GM18526 (cell line): ENCODE results near the gene ZSCAN12.

Experiments used
- POLR2A ChIP-seq: IDR thresholded peaks from 3 replicates; pipeline ENCODE4 v1.6.1; 2011; ENCODE audit not compliant: insufficient read length; ENCODE audit errors: extremely low read depth

Gene ZSCAN12

DNA sequence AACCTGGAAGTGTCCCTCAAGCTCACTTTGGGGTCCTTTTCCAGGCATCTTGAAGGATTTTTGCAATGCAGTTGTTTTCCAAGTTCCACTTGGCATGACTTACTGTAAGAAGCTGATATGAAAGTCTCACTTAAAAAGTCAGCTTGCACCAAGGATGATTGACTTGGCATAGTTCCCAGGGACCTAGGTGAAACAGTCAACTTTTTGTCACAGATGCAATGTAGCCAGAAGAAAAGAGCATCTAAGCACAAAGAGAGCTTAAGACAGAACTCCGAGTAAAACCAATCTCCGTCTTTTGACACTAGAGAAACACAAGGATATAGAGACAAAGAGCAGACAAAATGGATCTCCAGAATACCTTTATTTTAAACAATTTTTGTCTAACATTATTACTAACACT lies 2.6 kb upstream of the ZSCAN12 start:
- no peak for TF ChIP-seq POLR2A

DNA sequence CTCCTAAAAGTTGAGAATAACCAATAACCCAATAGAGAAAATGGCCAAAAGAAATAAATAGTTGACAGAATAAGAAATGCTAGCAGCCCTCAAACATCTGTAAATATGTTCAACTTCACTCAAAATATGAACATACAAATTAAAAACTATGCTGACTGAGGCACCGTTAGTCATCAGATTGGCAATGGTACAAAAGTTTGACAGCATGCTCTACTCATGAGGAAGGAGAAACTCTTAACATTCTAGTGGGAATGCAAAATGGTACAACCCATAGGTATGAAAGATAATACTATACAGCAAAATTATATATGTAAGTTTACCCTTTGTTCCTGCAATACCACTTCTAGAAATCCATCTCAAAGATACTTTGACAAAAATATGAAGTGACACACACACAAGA lies 1.6 kb upstream of the ZSCAN12 start:
- TF ChIP-seq POLR2A = no peak

DNA sequence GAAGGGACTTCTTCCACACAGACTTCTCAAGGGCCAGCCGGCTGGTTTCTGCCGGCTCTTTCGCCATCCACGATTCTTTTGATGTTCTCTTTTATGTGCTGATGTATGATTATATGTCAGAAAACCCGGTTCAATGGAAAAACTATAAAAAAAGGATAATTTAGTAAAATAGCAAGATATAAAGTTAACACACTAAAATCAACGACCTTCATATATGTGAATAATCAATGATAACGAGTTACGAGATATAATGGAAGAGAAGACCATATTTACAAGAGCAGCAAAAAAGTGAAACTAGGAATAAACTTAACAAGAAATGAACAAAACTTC lies 540 bp upstream of the ZSCAN12 start:
- no peak for TF ChIP-seq POLR2A

DNA sequence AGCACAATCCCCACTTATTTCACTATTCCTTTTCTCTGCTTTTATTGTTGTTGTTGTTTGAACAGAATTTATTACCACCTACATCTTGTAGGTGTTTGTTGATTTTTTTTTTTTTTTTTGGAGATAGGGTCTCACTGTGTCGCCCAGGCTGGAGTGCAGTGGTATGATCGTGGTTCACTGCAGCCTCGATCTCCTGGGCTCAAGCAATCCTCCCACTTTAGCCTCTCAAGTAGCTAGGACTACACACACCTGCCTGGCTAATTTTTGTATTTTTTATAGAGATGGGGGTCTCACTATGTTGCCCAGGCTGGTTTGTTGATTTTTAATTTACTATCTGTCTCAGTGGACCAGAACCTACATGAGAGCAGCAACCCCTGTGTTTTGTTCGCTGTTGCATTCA lies 3.6 kb downstream of the ZSCAN12 start:
- TF ChIP-seq POLR2A = no peak

DNA sequence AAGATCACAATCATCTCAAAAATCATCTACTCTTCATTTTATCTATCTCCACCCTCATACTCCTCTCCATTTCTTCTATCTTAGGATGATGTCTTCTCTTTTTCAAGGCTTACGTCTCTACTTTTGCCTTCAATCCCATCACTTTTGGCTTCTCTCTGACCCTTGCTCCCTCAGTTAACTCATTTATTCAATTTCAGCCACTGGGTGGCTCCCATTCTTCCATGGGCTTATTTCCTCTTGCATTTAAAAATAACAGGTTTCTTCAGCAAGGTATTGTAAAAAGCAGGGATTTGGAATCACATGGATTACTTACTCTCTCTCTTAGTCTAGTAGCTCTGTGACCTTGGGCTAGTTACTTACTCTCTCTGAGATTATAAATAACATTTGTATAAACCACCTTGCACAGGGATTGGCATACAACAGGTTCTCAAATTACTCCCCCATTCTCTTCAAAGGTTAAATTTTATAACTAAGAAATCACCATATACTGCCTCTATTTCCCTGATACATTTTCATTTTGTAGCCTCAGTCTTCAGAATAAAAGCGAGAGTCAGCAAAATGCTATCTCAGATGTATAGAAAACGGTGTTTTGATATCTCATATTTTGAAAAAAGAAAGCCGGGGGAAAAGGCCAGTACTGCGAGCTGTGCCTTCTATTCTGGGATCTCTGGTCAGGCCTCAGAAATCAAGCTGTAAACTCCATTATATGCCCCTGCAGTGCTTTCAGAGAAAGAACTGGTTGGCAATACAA lies 5.5 kb downstream of the ZSCAN12 start:
- no peak for TF ChIP-seq POLR2A

DNA sequence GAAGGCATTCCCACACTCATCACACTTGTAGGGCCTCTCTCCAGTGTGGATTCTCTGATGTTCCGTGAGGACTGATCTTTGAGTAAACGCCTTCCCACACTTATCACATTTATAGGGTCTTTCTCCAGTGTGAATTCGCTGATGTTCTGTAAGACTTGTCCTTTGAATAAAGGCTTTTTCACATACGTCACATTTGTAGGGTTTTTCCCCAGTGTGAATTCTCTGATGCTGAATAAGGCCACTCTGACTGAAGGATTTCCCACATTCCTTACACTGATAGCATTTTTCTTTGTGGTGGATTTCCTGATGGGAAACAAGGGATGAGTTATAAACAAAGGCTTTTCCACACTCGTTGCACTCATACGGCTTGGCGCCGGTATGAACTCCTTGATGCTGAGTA lies 8.9 kb downstream of the ZSCAN12 start:
- no peak for TF ChIP-seq POLR2A

DNA sequence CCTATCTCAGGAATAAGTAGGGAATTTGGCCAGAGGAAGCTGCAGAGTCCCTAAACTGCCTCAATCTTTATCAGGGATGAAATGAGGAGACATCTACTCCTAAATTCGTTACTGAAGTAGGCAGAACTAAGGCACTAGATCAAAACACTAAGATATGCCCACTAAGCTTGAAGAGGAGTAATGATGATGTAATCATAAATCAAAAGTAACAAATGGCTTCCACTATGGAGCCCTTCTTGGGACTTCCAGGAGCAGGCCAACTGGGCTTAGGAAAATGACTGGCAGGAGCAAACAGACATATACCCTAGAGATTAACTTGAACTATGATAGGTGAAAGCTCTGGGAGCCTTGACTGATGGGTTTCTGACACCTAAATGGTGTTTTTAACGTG lies 15.4 kb downstream of the ZSCAN12 start:
- no peak for TF ChIP-seq POLR2A

DNA sequence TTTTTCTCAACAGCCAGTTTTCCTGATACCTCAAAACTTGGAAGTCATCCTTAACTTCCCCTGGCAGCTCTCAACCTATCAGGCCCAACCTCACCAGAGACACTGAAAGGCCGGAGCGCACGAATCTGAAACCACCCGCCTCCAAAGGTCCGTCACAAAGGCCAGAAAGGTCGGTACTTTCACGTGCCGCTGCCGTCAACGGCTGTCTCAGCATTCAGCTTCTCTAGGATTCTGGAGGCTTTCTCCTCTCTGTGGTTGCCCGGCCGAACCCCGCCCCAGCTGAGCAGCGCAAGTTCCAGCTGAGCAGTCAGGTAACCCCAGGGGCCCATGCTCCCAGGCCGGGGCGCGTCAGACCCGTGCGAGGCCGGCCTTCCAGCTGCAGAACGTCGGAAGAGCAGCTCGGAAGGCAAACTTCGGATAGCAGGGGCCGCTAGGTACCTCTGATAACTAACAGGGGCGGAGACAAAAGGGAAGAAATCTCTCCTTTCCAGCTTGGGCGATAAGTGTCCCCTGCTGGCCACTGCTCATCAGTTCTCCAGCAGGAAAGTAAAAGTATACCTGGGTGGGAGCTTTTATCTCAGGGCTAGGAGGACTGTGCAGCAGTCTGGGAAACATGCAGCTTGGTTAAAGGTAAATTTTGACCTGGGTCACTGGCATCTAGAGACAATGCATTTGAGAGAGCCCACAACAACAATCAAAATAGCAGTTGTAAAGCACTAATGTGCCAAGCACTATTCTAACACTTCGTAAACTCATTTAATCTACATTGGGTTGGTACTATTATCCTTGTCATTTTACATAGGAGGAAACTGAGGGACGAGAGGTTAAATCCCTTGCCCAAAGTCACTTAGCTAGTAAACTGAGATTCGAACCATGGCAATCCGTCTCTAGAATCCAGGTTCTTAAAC lies 16.1 kb downstream of the ZSCAN12 start:
- TF ChIP-seq POLR2A = peak; percentile 35

DNA sequence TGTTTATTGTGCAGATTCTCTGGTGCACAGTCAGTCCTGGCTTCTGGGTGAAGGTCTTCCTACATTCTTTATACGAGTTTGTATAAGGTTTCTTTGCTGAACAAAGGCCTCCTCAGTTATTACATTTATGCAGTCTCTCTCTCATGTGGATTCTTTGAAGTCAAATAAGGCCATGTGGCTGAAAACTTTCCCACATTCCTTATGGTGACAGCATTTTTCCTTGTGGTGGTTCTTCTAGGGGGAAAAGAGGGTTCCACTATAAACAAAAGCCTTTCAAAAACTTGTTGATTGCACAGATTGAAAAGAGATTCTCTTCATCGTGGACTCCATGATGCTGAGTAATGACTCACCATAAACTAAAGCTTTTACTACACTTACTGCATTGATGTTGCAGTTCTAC lies 19.2 kb downstream of the ZSCAN12 start:
- no peak for TF ChIP-seq POLR2A

DNA sequence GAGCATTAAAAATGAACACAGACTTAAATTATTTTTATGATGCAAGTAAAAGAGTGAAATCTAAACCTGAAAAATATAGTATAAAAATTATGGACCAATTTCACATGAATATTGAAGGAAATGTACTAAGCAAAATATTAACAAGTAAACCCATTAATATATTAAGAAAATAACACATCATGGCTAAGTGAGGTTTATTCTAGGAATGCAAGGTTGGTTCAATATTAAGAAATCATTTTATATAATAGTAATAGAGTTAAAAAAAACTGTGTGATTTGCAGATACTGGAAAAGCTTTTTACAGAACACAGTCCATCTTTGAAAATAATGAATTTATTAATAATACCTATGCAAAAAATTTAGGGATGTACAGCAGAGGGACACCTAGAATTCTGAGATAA lies 20.9 kb downstream of the ZSCAN12 start:
- no peak for TF ChIP-seq POLR2A

DNA sequence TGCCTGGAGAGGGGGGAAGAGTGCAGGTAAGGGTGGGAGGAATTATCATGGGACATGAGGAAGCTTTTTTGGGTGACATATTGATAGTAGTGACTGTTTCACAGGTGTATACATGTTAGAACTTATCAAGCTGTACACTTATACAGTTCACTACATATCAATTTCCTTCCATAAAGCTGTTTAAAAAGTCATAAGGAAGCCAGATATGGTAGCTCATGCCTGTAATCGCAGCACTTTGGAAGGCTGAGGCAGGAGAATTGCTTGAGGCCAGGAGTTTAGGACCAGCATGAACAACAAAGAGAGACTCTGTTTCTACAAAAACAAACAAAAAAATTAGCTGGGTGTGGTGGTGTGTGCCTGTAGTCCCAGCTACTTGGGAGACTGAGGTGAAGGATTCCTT lies 21.7 kb downstream of the ZSCAN12 start:
- no peak for TF ChIP-seq POLR2A

DNA sequence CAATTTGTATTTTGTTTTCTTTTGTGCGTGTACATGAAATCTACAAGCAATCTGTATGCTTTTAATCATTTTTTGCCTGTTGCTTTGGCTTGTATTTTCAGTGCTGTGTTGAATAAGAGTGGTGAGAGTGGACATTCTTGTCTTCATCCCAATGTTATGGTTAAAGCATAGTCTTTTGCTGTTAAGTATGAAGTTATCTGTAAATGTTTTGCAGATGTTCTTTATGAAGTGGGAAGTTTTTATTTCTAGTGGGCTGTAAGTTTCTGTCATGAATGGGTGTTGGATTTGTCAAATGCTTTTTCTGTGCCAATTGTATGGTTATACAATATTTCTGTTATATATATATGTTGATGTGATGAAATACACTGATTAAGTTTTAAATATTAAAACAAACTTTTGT lies 25.6 kb downstream of the ZSCAN12 start:
- TF ChIP-seq POLR2A = no peak

DNA sequence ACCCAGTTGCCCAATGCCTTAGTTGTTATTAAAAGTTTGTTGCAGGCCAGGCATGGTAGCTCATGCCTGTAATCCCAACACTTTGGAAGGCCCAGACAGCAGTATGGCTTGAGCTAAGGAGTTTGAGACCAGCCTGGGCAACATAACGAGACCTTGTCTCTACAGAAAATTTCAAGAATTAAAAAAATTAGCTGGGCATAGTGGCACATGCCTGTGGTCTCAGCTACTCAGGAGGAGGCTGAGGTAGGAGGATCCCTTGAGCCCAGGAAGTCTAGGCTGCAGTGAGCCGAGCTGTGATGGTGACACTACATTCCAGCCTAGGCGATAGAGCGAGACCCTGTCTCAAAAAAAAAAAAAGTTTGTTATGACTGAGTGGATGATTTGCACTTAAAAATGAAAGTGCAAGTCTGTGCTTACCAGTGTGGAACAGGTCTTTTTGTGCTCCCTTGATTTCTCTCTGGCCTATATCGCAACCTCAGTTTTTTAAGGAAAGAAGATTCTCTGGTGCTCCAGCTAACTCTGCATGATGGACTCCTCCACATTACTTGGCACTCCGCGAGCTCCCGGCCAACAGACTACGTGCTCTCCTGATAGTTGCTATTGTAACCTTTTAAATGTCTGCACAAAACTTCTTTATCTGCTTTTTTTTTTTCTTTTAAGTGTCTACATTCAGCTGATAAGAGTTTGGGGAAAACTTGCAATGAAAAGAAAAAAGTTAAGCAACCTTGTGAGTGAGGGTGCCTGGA lies 27.7 kb downstream of the ZSCAN12 start:
- no peak for TF ChIP-seq POLR2A

DNA sequence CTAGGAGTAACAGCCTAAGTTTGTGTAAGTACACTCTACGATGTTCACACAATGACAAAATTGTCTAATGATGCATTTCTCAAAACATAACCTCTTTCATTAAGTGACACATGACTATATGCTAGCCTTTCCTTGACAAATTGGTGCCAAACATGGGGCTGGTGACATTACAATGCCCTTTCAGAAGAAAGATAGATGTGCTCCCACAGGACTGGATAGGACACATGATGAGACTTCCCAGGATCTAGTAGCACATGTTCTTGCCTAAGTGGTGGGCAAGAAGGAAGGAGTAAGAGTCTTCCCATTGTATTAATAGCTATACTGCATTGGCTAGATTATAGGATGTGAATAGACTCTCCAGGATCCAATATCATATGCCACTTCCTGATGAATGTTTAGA lies 28.3 kb downstream of the ZSCAN12 start:
- no peak for TF ChIP-seq POLR2A

DNA sequence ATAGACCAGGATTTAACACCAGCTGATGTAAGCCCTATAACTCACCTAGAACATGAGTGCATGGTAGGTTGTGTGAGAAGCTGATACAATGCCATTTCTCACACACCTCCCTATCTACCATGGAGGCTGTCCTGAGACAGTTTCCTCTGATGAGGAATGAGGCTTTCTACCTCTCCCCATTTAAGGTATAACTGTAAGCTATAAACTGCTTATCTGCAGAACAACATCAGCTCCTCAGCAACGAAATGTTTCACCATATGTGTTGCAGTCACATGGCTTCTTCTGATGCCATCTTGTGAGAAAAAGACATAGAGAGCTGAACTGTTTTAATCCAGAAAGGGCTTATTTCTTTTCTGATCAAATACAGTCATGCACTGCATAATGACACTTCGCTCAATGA lies 29.1 kb downstream of the ZSCAN12 start:
- TF ChIP-seq POLR2A = no peak

DNA sequence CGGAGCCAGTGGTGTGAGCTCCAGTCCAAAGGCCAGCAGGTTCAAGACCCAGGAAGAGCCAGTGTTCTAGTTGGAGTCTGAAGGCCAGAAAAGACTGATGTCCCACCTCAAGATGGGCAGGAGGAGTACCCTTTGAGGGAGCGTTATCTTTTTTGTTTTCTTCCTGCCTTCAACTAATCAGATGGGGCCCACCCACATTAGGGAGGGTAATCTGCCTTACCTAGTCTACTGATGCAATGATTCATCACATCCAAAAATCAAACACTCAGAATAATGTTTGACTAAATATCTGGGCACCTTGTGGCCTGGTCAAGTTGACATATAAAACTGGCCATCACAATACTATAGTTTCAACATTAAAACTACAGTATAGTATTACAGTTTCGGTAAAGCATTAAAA lies 30.1 kb downstream of the ZSCAN12 start:
- TF ChIP-seq POLR2A = no peak
